ENCODE results near the gene JAM3. TPM values are rescaled to one million over a fixed set of nuclear protein-coding genes. Genes with fewer than 3 reads are reported as not detected.
A peak's percentile ranks its signal among the peaks of the same experiment; 100 is the strongest.

Gene JAM3
- total and polyA plus RNA-seq, 2 of the 8 experiments (the other 6 are each of a cell fraction or from before 2014, with no cell fraction given), result 19.6 to 42.8 TPM

DNA sequence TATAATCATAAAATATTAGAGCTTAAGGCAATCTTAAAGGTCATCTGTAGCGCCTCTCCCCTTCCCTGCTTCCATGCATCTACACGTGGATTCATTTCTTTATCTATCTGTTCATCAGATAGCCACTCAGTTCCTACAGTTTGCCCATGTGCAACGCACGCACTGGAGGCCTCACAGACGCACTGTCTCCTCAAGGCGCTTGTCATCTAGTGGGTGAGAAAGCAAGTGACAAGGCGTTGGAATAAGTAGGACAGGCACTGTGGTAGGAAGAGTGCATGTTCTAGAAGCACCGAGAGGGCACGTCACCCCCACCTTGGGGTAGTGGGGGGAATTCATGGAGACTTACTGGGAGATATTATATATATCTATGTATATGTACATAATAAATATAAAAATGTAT is 20.8 kb upstream of the JAM3 start:
- Histone ChIP-seq H4K8ac (ENCODE audit: extremely low read depth, insufficient read depth, low read length) (no peak overlapping the region), H3K9ac (replicated peaks in 1 of 4; ENCODE audit: extremely low read depth in 1 of 4, low read depth in 3 of 4, low read length in 3 of 4) (no peak overlapping the region), H3K14ac (ENCODE audit: insufficient read length) (no peak overlapping the region), H3K79me1 (ENCODE audit: low read depth, low read length) (no peaks in the 10 kb centered on the region), H4K5ac (ENCODE audit: insufficient read length, low read depth, low read length) (no peak overlapping the region), H3K9me3 (ENCODE audit: insufficient read depth in 2 of 2, low read depth in 1 of 2, low read length in 1 of 2) (no peaks in the 10 kb centered on the region), H3K23me2 (ENCODE audit: low read depth, low read length) (no peaks in the 10 kb centered on the region), H3K36me3 (ENCODE audit: control insufficient read depth in 2 of 4, insufficient read depth in 4 of 4, low read length in 3 of 4) (no peaks in the 10 kb centered on the region), H3K4me2 (ENCODE audit: insufficient read depth in 1 of 2, low read depth in 2 of 2, low read length in 2 of 2) (no peak overlapping the region), H2BK5ac (ENCODE audit: low read depth, low read length) (no peak overlapping the region), H2BK120ac (replicated peaks; ENCODE audit: low read depth, low read length) (no peak overlapping the region), H3K4me3 (ENCODE audit: extremely low read depth in 1 of 4, insufficient read depth in 2 of 4, low read depth in 3 of 4, low read length in 4 of 4) (no peak overlapping the region), H2AFZ (ENCODE audit: low read length) (peak overlapping the region; percentile 82; the same call in 1 of the 2 replicates), H2BK12ac (ENCODE audit: low read depth, low read length) (0 out of 2 replicates have a peak overlapping the region, but pooled peaks have one; percentile 4), H2AK5ac (ENCODE audit: low read depth, low read length) (no peak overlapping the region), H2BK15ac (ENCODE audit: low read length) (peak overlapping the region; percentile 33; the same call in 1 of the 2 replicates), H2BK20ac (ENCODE audit: low read length) (peak overlapping the region; percentile 24; the same call in 1 of the 2 replicates), H3K18ac (ENCODE audit: extremely low read depth, low read length) (no peak overlapping the region), H3K27me3 (replicated peaks in 1 of 4; ENCODE audit: control insufficient read depth in 3 of 4, extremely low read depth in 1 of 4, insufficient read depth in 3 of 4, low read length in 3 of 4) (no peaks in the 10 kb centered on the region; a peak in 2 of 7 replicates), H4K20me1 (replicated peaks in 1 of 2; ENCODE audit: control insufficient read depth in 1 of 2, insufficient read depth in 2 of 2, low read length in 2 of 2) (no peaks in the 10 kb centered on the region), H3K4ac (replicated peaks; ENCODE audit: insufficient read length, low read depth, low read length) (no peak overlapping the region), H3K4me1 (replicated peaks in 1 of 4; ENCODE audit: control insufficient read depth in 3 of 4, insufficient read depth in 4 of 4, low read length in 3 of 4) (peaks cover 1 to 12% (median 7%) of the 10 kb centered on the region in 4 experiments; a peak in 6 of 7 replicates), H4K91ac (replicated peaks; ENCODE audit: insufficient read length, low read length) (no peak overlapping the region), H3K27ac (ENCODE audit: low read depth, low read length) (no peak overlapping the region), H3K23ac (ENCODE audit: insufficient read length) (no peak overlapping the region), H3K79me2 (ENCODE audit: control insufficient read depth in 1 of 2, insufficient read depth in 2 of 2, low read length in 2 of 2) (no peaks in the 10 kb centered on the region), H3K56ac (replicated peaks; ENCODE audit: insufficient read length, low read depth, low read length) (no peak overlapping the region)
- DNase-seq (ENCODE audit: low read depth in 1 of 2, low spot score in 2 of 2) (no peak), FAIRE-seq (no peak)
- ChIA-PET CTCF (ENCODE audit: partially characterized antibody) (interaction anchor here (0.7 to 9.5 kb wide), 15 partner anchors 12 to 151 kb away, joined by 3 to 178 read pairs (median 4); no protein-coding TSS in a partner anchor), POLR2A (ENCODE audit: partially characterized antibody) (interaction anchor here (1.2 to 2.6 kb wide), 3 partner anchors 9 to 14 kb away, joined by 3 to 9 read pairs (median 7); no protein-coding TSS in a partner anchor)
- 93% methylated on average over 9 of the region's 9 CpGs; no CpG with 5 or more reads in 1 of the 2 experiments for WGBS, 2 experiments (ENCODE audit: extremely low coverage in 1 of 2, insufficient coverage in 1 of 2, insufficient read length in 1 of 2, insufficient replicate concordance in 2 of 2, low coverage in 1 of 2, low lambda C conversion rate in 2 of 2, missing lambda C conversion rate in 1 of 2)
- TF ChIP-seq SP2 (IDR thresholded peaks at IDR 0.05; ENCODE audit: low read length), result no peak
- TF ChIP-seq ASH2L (IDR thresholded peaks at IDR 0.05; ENCODE audit: low read length), result no peak
- TF ChIP-seq FOSL1 (IDR thresholded peaks at IDR 0.05; ENCODE audit: insufficient read depth, low read depth, low read length), result no peak
- TF ChIP-seq KDM1A (IDR thresholded peaks at IDR 0.05; ENCODE audit: borderline replicate concordance, low read length), result no peak
- no peak for TF ChIP-seq BACH1 (IDR thresholded peaks at IDR 0.05; ENCODE audit: low read length)
- no peak for TF ChIP-seq NRF1 (IDR thresholded peaks at IDR 0.05; ENCODE audit: low read depth, low read length)
- TF ChIP-seq POLR2AphosphoS5 (IDR thresholded peaks at IDR 0.05; ENCODE audit: low read depth, low read length), result no peak
- no peak for TF ChIP-seq EP300 (IDR thresholded peaks at IDR 0.05; ENCODE audit: borderline replicate concordance in 1 of 2, low read depth in 2 of 2, low read length in 2 of 2)
- no peak for TF ChIP-seq HDAC2 (IDR thresholded peaks at IDR 0.05; ENCODE audit: borderline replicate concordance in 1 of 2, low read depth in 2 of 2, low read length in 2 of 2)
- TF ChIP-seq JUN (IDR thresholded peaks at IDR 0.05; ENCODE audit: low read depth, low read length), result no peak
- no peak for TF ChIP-seq RFX5 (IDR thresholded peaks at IDR 0.05; ENCODE audit: borderline replicate concordance, low read depth, low read length)
- TF ChIP-seq ZNF274 (IDR thresholded peaks at IDR 0.05; ENCODE audit: borderline replicate concordance, extremely low read depth, low read length), result no peak
- no peak for TF ChIP-seq KDM5A (IDR thresholded peaks at IDR 0.05; ENCODE audit: low read length)
- no peak for TF ChIP-seq SIN3A (conservative IDR thresholded peaks at IDR 0.05 in 1 of 2, IDR thresholded peaks at IDR 0.05 in 1 of 2; ENCODE audit: low read depth in 1 of 2, low read length in 2 of 2)

Measured in H1 (cell line).